ACC112 (cell line): Measurements from ENCODE around the gene CTF1.

Experiments used
- H2AFZ ChIP-seq: fragments of 200-600 bp; sonication (generic); one replicate; pipeline ENCODE4 v1.6.0; 2017; ENCODE audit warnings: antibody characterized with exemption, low read length; ENCODE audit not compliant: unreplicated experiment
- H3K27ac ChIP-seq: fragments of 200-600 bp; sonication (generic); 2 replicates; pipeline ENCODE4 v1.5.1; 2014; ENCODE audit warnings: low read depth, mild to moderate bottlenecking, antibody characterized with exemption, low read length, moderate library complexity
- H3K27me3 ChIP-seq: fragments of 200-600 bp; sonication (generic); 2 replicates; pipeline ENCODE4 v1.6.1; 2014; ENCODE audit warnings: mild to moderate bottlenecking, antibody characterized with exemption, low read length, moderate library complexity, mixed read lengths; ENCODE audit not compliant: insufficient read depth
- H3K36me3 ChIP-seq: fragments of 200-600 bp; sonication (generic); 2 replicates; pipeline ENCODE4 v1.6.1; 2016; ENCODE audit warnings: mild to moderate bottlenecking, antibody characterized with exemption, low read length, moderate library complexity, mixed read lengths; ENCODE audit not compliant: insufficient read depth
- H3K4me1 ChIP-seq: fragments of 200-600 bp; sonication (generic); one replicate; pipeline ENCODE4 v1.6.1; 2016; ENCODE audit warnings: low read length, mixed read lengths; ENCODE audit not compliant: insufficient read depth, unreplicated experiment, control insufficient read depth
- H3K4me3 ChIP-seq: fragments of 200-600 bp; sonication (generic); 2 replicates; pipeline ENCODE4 v1.5.1; 2014; ENCODE audit warnings: mild to moderate bottlenecking, low read depth, low read length
- H3K79me2 ChIP-seq: fragments of 200-600 bp; sonication (generic); one replicate; pipeline ENCODE4 v1.6.0; 2016; ENCODE audit warnings: low read length; ENCODE audit not compliant: control insufficient read depth, unreplicated experiment, insufficient read depth

Gene CTF1

GRCh38 chr16:30924076-30924912, 27.9 kb downstream of the CTF1 start:
- H3K79me2 ChIP-seq, result no peaks in the 10 kb centered on the region
- no peak overlapping the region for H3K27ac ChIP-seq
- H3K36me3 ChIP-seq, result no peaks in the 10 kb centered on the region
- H3K4me3 ChIP-seq, result peak overlapping the region; percentile 91
- H3K27me3 ChIP-seq, result no peaks in the 10 kb centered on the region
- H3K4me1 ChIP-seq, result no peaks in the 10 kb centered on the region
- H2AFZ ChIP-seq, result no peak overlapping the region

GRCh38 chr16:30924913-30925631, 28.7 kb downstream of the CTF1 start:
- H3K27me3 ChIP-seq, result no peaks in the 10 kb centered on the region
- H3K4me3 ChIP-seq, result peak overlapping the region; percentile 91
- no peak overlapping the region for H3K27ac ChIP-seq
- no peaks in the 10 kb centered on the region for H3K36me3 ChIP-seq
- no peaks in the 10 kb centered on the region for H3K4me1 ChIP-seq
- no peaks in the 10 kb centered on the region for H3K79me2 ChIP-seq
- no peak overlapping the region for H2AFZ ChIP-seq

- H3K4me1 ChIP-seq, result no peaks in the 10 kb centered on the region
- no peak overlapping the region for H3K27ac ChIP-seq
- H3K36me3 ChIP-seq, result no peaks in the 10 kb centered on the region
- H3K4me3 ChIP-seq, result 0 out of 2 replicates have a peak overlapping the region, but pooled peaks have one; percentile 91
- H3K27me3 ChIP-seq, result no peaks in the 10 kb centered on the region
- no peaks in the 10 kb centered on the region for H3K79me2 ChIP-seq
- H2AFZ ChIP-seq, result no peak overlapping the region
Measured at GRCh38 chr16:30925632-30925987, 29.2 kb downstream of the CTF1 start.

DNA sequence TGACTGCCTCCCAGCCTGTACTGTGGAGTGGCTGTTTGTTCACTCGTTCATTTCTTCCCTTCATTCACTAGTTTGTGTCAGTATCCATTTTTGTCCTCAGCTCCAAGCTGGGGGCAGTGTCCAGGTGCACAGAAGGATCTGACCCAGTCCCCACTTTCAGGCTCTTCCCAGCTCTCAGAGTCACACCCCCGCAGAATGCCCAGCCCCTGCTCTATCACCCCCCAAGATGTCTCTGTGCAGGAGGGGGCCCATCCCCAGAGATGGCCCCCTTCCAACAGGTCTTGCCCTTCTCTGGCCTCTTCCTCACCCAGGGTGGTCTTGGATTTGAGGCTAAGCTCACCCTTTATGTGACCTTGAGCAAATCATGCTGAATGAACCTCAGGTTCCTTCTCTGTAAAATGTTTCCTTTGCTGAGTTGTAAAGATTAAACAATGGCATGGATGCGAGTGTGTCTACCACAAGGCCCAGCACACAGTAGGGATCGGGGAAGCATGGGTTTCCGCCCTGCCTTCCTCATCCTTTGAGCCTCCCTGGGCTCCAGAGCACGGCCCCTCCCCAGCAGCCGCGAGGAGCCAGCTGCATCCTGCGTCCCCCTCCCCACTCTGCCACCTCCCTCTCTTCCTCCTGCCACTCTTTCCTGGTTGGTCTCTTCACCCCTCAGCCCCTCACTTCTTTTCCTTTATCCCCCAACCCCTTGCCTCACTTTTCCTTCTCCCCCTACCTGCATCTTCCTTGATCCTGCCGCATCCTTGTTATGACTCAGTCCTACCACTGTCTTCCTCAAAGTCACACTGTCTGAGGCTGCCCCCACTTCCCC, 29.8 kb downstream of the CTF1 start:
- Histone ChIP-seq H3K79me2 (no peaks in the 10 kb centered on the region), H2AFZ (no peak overlapping the region), H3K27ac (no peak overlapping the region), H3K36me3 (no peaks in the 10 kb centered on the region), H3K4me3 (no peak overlapping the region), H3K4me1 (no peaks in the 10 kb centered on the region), H3K27me3 (no peaks in the 10 kb centered on the region)

GRCh38 chr16:30926937-30927788, 30.7 kb downstream of the CTF1 start:
- no peaks in the 10 kb centered on the region for H3K36me3 ChIP-seq
- no peaks in the 10 kb centered on the region for H3K79me2 ChIP-seq
- H3K4me1 ChIP-seq, result no peaks in the 10 kb centered on the region
- H2AFZ ChIP-seq, result no peak overlapping the region
- no peak overlapping the region for H3K4me3 ChIP-seq
- H3K27ac ChIP-seq, result no peak overlapping the region
- no peaks in the 10 kb centered on the region for H3K27me3 ChIP-seq

DNA sequence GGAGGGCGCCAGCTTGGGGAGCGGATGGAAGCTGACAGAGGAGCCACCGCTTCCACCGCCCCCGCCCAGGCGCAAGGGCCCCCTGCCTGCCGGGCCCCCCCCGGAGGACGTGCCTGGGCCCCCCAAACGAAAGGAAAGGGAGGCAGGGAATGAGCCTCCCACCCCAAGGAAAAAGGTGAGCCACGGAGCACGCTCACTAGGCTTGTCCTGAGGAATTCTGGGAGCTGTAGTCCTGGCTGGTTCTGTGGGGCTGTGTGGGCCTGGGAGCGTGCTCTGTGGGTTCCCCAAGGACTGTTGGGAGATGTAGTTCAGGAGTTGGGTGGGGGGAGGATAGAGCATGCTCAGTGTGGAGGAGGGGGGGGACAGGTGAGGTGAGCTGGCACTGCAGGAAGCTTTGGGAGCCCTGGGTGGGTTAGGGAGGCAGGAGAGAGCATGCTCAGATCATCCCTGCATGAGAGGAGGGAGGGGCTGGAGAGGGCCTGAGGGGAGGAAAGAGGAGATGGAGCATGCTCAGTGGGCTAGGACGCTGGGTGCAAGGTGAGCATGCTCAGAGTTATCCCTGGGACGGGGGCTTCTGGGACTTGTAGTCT, 31.5 kb downstream of the CTF1 start:
- H2AFZ ChIP-seq, result no peak overlapping the region
- H3K79me2 ChIP-seq, result no peaks in the 10 kb centered on the region
- no peaks in the 10 kb centered on the region for H3K4me1 ChIP-seq
- no peak overlapping the region for H3K4me3 ChIP-seq
- no peaks in the 10 kb centered on the region for H3K36me3 ChIP-seq
- no peak overlapping the region for H3K27ac ChIP-seq
- H3K27me3 ChIP-seq, result no peaks in the 10 kb centered on the region

- no peaks in the 10 kb centered on the region for H3K27me3 ChIP-seq
- H3K79me2 ChIP-seq, result no peaks in the 10 kb centered on the region
- no peak overlapping the region for H3K27ac ChIP-seq
- no peaks in the 10 kb centered on the region for H3K36me3 ChIP-seq
- no peak overlapping the region for H3K4me3 ChIP-seq
- H3K4me1 ChIP-seq, result no peaks in the 10 kb centered on the region
- no peak overlapping the region for H2AFZ ChIP-seq
Measured at GRCh38 chr16:30928390-30928789, 32.0 kb downstream of the CTF1 start.

- Histone ChIP-seq H3K36me3 (no peaks in the 10 kb centered on the region), H3K4me3 (no peak overlapping the region), H3K27me3 (no peaks in the 10 kb centered on the region), H3K27ac (no peak overlapping the region), H3K79me2 (no peaks in the 10 kb centered on the region), H3K4me1 (no peaks in the 10 kb centered on the region), H2AFZ (no peak overlapping the region)
Measured at GRCh38 chr16:30929167-30929566, 32.8 kb downstream of the CTF1 start.

DNA sequence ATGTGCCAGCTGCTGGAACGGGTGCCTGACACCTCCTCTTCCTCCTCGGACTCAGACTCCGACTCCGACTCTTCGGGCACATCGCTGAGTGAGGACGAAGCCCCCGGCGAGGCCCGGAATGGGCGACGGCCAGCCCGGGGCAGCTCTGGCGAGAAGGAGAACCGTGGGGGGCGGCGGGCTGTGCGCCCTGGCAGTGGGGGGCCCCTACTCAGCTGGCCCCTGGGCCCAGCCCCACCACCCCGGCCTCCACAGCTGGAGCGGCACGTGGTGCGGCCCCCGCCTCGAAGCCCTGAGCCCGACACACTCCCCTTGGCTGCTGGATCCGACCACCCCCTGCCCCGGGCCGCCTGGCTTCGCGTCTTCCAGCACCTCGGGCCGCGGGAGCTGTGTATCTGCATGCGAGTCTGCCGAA, 33.8 kb downstream of the CTF1 start:
- Histone ChIP-seq H3K27ac (no peak overlapping the region), H3K27me3 (no peaks in the 10 kb centered on the region), H3K36me3 (no peaks in the 10 kb centered on the region), H3K4me1 (no peaks in the 10 kb centered on the region), H3K4me3 (no peak overlapping the region), H2AFZ (no peak overlapping the region), H3K79me2 (no peaks in the 10 kb centered on the region)
